Ascending aorta (tissue), 2 donors: Measurements from ENCODE around the gene GPD1L. TPM values are rescaled to one million over a fixed set of nuclear protein-coding genes. Genes with fewer than 3 reads are reported as not detected.
"Not testable (repeated sequence)": the region's sequence is repeated elsewhere in the genome, so short reads cannot be mapped to it uniquely, and the experiment has no call there.

Experiments
- DNase-seq, 2 donors: peaks; one replicate each; pipeline ENCODE4 v3.0.0-alpha.2; 2019; ENCODE audit warnings: low spot score in 2 of 2
- H3K27ac ChIP-seq, 2 donors: fragments of 200-600 bp; sonication (generic); one replicate each; pipeline ENCODE4 v1.5.1; 2016 to 2017; ENCODE audit warnings: mild to moderate bottlenecking in 1 of 2
- H3K27me3 ChIP-seq: fragments of 200-600 bp; sonication (generic); one replicate; pipeline ENCODE4 v1.5.1; 2017
- H3K36me3 ChIP-seq, 2 donors: fragments of 200-600 bp; sonication (generic); one replicate each; pipeline ENCODE4 v1.5.1; 2016
- H3K4me1 ChIP-seq, 2 donors: fragments of 200-600 bp; sonication (generic); one replicate each; pipeline ENCODE4 v1.5.1; 2016 to 2017; ENCODE audit warnings: mild to moderate bottlenecking in 1 of 2
- H3K4me3 ChIP-seq, 2 donors: fragments of 200-600 bp; sonication (generic); one replicate each; pipeline ENCODE4 v1.5.1; 2016 to 2017; ENCODE audit warnings: mild to moderate bottlenecking in 1 of 2
- H3K9me3 ChIP-seq, 2 donors: fragments of 200-600 bp; sonication (generic); one replicate each; pipeline ENCODE4 v1.5.1; 2016
- intact Hi-C: fragments of 100-400 bp; cut with DNase I; formaldehyde crosslinking; loops from one replicate; pipeline ENCODE4 v1.15.1; 2023
- total RNA-seq: library from RNA; depleted of rRNA; stranded (reverse); fragments of >200 nt; gene quantifications from one replicate; pipeline ENCODE4 v1.1.0, GENCODE V29; 2016
- TF ChIP-seq, protein P1 (sequence below), 3 experiments: fragments of 200-600 bp in 2 of 3; fragments of 450-650 bp in 1 of 3; sonication (generic) in 2 of 3; IDR thresholded peaks; one replicate each; pipeline ENCODE4 v1.5.1; 2016 to 2019; ENCODE audit warnings: antibody characterized with exemption in 3 of 3, mild to moderate bottlenecking in 1 of 3, moderate library complexity in 1 of 3

GPD1L gene
- total RNA-seq, 1 donor from 2014 or later, result 14.4 TPM

DNA sequence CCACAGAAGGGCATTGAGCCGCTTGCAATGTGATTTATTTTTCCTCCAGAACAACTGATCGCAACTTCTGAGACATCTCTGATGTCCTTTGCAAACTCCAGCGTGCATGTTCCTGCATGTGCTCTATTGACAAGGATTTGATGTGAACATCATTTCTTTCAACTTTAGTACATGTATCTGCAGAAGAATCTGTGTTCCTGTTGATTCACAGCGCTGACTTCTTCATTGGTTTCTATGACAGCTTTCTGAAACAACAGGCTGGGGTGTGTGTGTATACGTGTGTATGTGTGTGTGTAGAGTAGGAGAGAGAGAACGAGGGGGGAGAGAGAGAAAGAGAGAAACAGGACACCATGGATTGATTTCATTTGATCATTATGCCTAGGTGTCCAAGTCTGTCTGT is 75.4 kb downstream of the GPD1L start:
- Histone ChIP-seq H3K4me1 (no peaks in the 10 kb centered on the region), H3K36me3 (no peaks in the 10 kb centered on the region), H3K4me3 (no peak overlapping the region), H3K27me3 (no peaks in the 10 kb centered on the region), H3K27ac (no peak overlapping the region), H3K9me3 (no peaks in the 10 kb centered on the region)
- TF ChIP-seq, protein P1, sequence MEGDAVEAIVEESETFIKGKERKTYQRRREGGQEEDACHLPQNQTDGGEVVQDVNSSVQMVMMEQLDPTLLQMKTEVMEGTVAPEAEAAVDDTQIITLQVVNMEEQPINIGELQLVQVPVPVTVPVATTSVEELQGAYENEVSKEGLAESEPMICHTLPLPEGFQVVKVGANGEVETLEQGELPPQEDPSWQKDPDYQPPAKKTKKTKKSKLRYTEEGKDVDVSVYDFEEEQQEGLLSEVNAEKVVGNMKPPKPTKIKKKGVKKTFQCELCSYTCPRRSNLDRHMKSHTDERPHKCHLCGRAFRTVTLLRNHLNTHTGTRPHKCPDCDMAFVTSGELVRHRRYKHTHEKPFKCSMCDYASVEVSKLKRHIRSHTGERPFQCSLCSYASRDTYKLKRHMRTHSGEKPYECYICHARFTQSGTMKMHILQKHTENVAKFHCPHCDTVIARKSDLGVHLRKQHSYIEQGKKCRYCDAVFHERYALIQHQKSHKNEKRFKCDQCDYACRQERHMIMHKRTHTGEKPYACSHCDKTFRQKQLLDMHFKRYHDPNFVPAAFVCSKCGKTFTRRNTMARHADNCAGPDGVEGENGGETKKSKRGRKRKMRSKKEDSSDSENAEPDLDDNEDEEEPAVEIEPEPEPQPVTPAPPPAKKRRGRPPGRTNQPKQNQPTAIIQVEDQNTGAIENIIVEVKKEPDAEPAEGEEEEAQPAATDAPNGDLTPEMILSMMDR (IDR thresholded peaks at IDR 0.05), result no peak
- intact Hi-C loops, result no loop called here
- no peak for DNase-seq

DNA sequence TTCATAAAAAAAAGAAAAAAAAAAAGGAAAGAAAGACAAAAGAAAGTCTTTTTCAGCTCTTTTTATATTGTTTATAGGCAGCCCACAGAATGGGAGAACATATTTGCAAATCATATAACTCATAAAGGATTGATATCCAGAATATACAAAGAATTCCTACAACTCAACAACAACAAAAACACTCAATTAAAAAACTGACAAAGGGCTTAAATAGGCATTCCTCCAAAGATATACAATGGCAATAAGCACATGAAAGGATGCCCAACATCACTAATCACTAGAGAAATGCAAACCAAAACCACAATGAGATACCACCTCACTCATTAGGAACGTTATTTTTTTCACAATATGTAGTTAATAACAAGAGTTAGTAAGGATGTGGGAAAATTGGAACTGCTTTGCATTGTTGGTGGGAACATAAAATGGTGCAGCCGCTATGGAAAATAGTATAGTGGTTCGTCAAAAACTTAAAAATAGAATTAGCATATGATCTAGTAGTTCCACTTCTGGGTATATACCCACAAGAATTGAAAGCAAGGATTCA is 77.8 kb downstream of the GPD1L start:
- TF ChIP-seq, protein P1 (IDR thresholded peaks at IDR 0.05), result no peak
- intact Hi-C loops, result no loop called here
- Histone ChIP-seq H3K4me3 (no peak overlapping the region), H3K27ac (no peak overlapping the region), H3K9me3 (no peaks in the 10 kb centered on the region), H3K27me3 (no peaks in the 10 kb centered on the region), H3K36me3 (no peaks in the 10 kb centered on the region), H3K4me1 (no peaks in the 10 kb centered on the region)
- no peak for DNase-seq

DNA sequence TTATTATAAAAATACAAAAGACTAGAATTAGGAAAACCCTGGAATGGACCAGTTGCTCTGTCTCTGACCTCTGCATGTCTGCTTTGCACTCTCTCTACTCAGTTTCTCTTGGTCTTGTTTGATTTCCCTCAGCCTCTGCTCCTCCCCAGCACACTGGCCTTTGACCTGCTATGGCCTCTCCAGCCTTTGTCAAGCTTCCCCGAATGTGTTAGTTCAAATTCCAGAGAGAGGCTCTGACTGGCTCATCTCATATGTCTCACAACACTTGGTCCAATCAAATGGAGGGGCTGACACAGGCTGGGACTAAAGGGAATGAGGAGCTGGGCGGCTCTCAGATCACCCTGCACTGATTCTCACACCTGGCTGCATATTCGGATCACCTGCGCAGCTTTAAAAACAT is 79.7 kb downstream of the GPD1L start:
- TF ChIP-seq, protein P1 (IDR thresholded peaks at IDR 0.05), result no peak
- no peak for DNase-seq
- no peaks in the 10 kb centered on the region for H3K4me1 ChIP-seq
- no peaks in the 10 kb centered on the region for H3K36me3 ChIP-seq
- no peak overlapping the region for H3K27ac ChIP-seq
- H3K27me3 ChIP-seq, result no peaks in the 10 kb centered on the region
- no peak overlapping the region for H3K4me3 ChIP-seq
- intact Hi-C loops, result no loop called here
- H3K9me3 ChIP-seq, result no peaks in the 10 kb centered on the region

DNA sequence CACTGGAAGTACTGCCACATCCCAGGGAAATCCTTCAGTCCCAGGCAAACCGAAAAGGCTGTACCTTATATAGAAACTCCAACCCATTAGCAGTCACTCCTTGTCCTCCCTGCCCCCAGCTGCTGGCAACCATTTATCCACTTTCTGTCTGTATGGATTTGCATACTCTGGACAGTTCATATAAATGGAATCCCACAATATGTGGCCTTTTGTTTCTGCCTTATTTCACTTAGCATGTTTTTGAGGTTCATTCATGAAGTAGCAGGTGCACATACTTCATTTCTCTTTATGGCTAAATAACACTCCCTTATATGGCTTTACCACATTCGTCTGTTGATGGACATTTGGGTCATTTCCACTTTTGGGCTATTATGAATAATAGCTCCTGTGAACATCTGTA is 80.5 kb downstream of the GPD1L start:
- no peak for DNase-seq
- TF ChIP-seq, protein P1 (IDR thresholded peaks at IDR 0.05), result no peak
- Histone ChIP-seq H3K27ac (no peak overlapping the region), H3K4me3 (no peak overlapping the region), H3K4me1 (no peaks in the 10 kb centered on the region), H3K36me3 (no peaks in the 10 kb centered on the region), H3K9me3 (no peaks in the 10 kb centered on the region), H3K27me3 (no peaks in the 10 kb centered on the region)
- intact Hi-C loops, result no loop called here

DNA sequence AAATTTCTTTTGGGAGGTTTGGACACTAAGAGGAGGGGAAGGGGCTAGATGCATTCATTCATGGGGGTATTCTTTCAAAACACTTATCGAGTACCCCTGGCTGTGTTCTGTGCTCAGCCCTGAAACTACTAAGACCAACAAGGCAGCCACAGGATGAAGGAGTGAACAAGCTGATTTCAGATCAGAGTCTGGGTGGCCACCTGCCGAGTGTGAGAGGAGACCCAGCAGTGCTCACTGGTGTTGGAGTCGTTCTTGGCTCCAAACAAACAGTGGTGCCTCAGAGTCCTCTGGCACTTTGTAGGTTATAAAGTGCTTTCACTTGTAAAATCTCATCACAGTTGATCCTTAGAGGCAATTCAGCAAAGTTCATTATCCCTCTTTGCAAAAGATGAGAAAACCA is 83.3 kb downstream of the GPD1L start:
- intact Hi-C loops, result no loop called here

DNA sequence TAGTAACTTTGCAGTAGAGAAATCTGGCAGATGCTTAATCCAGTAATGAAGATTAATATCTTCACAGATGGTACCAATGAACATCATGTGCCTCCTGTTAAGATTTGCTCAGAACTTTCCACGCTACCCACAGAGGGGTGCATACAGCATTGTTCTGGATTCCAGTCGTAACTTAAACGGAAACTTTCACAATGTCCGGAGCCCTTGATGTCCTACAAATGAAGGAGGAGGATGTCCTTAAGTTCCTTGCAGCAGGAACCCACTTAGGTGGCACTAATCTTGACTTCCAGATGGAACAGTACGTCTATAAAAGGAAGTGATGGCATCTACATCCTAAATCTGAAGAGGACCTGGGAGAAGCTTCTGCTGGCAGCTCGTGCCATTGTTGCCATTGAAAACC is 84.1 kb downstream of the GPD1L start:
- intact Hi-C loops, H3K4me1 ChIP-seq, H3K36me3 ChIP-seq, H3K4me3 ChIP-seq, H3K9me3 ChIP-seq, H3K27me3 ChIP-seq, DNase-seq, H3K27ac ChIP-seq: not testable (repeated sequence)

More for the DNA sequence above, 83.3 kb downstream of the GPD1L start:
- no peaks in the 10 kb centered on the region for H3K9me3 ChIP-seq
- TF ChIP-seq, protein P1 (IDR thresholded peaks at IDR 0.05), result no peak
- DNase-seq, result no peak
- H3K36me3 ChIP-seq, result no peaks in the 10 kb centered on the region
- no peak overlapping the region for H3K4me3 ChIP-seq
- H3K27me3 ChIP-seq, result no peaks in the 10 kb centered on the region
- no peak overlapping the region for H3K27ac ChIP-seq
- no peaks in the 10 kb centered on the region for H3K4me1 ChIP-seq
